Stomach (tissue), 4 donors: ENCODE results near the gene GRAMD2A.

Source experiments
- CTCF ChIP-seq, 7 experiments: fragments of 450-650 bp in 4 of 7; fragments of 200-600 bp in 3 of 7; sonication (generic) in 3 of 7; IDR thresholded peaks; one replicate each; pipeline ENCODE4 v1.5.1; 2016 to 2019; ENCODE audit warnings: antibody characterized with exemption in 7 of 7, control low read depth in 2 of 7, mild to moderate bottlenecking in 1 of 7
- EP300 ChIP-seq: sonication (generic); formaldehyde crosslinking; IDR thresholded peaks from one replicate; pipeline ENCODE4 v1.6.1; 2017; ENCODE audit warnings: antibody characterized with exemption
- POLR2A ChIP-seq, 4 donors: fragments of 450-650 bp; IDR thresholded peaks; one replicate each; pipeline ENCODE4 v1.6.1; 2016; ENCODE audit warnings: antibody characterized with exemption in 4 of 4, control low read depth in 2 of 4, mild to moderate bottlenecking in 1 of 4, moderate library complexity in 1 of 4

- TF ChIP-seq CTCF (IDR thresholded peaks at IDR 0.05): no peak
- TF ChIP-seq POLR2A (IDR thresholded peaks at IDR 0.05): no peak
- TF ChIP-seq EP300: no peak
Observed at GRCh38 chr15:72205273-72205672, 7.7 kb upstream of the GRAMD2A start.
